ENCODE results near the gene PGAP1.

DNA sequence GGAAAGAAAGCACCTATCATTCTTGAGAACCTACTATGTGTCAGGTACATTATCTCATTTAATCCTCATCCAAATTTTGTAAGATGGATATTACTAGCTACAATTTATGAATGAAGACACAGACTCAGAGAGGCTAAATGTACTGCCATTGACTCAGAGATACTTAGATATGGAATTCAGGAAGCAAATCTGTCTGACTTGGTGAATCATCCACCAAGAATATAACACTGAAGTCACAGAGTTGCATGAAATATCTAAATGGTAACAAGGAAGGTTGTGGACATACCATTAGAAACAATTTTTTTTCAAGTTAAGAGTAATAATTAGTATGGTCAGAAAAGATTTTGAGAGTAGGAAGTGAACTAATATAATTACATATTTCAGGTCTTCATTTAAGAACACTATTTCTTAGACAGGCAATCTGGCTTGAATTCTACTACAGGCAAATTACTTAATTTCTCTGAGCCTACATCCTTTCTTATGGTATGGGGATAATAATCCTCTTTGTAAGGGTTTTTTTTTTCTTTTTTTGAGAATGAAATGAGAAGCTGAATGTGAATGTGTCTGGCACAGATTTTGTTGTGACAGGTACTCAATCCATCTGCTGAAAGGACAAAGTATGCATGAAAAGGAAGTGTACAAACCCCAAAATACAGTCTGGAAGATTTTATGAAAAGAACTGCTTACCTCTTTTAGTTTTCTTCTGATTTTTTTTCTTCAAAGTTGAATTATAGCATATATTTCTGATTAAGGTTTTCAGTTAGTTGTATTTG is 102.6 kb downstream of the PGAP1 start:
- no peak for TF ChIP-seq NR1H2 (CRISPR knock-in tag; IDR thresholded peaks at IDR 0.05)
- TF ChIP-seq, protein P1, sequence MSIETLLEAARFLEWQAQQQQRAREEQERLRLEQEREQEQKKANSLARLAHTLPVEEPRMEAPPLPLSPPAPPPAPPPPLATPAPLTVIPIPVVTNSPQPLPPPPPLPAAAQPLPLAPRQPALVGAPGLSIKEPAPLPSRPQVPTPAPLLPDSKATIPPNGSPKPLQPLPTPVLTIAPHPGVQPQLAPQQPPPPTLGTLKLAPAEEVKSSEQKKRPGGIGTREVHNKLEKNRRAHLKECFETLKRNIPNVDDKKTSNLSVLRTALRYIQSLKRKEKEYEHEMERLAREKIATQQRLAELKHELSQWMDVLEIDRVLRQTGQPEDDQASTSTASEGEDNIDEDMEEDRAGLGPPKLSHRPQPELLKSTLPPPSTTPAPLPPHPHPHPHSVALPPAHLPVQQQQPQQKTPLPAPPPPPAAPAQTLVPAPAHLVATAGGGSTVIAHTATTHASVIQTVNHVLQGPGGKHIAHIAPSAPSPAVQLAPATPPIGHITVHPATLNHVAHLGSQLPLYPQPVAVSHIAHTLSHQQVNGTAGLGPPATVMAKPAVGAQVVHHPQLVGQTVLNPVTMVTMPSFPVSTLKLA (conservative IDR thresholded peaks at IDR 0.05) = no peak
- TF ChIP-seq, protein P2, sequence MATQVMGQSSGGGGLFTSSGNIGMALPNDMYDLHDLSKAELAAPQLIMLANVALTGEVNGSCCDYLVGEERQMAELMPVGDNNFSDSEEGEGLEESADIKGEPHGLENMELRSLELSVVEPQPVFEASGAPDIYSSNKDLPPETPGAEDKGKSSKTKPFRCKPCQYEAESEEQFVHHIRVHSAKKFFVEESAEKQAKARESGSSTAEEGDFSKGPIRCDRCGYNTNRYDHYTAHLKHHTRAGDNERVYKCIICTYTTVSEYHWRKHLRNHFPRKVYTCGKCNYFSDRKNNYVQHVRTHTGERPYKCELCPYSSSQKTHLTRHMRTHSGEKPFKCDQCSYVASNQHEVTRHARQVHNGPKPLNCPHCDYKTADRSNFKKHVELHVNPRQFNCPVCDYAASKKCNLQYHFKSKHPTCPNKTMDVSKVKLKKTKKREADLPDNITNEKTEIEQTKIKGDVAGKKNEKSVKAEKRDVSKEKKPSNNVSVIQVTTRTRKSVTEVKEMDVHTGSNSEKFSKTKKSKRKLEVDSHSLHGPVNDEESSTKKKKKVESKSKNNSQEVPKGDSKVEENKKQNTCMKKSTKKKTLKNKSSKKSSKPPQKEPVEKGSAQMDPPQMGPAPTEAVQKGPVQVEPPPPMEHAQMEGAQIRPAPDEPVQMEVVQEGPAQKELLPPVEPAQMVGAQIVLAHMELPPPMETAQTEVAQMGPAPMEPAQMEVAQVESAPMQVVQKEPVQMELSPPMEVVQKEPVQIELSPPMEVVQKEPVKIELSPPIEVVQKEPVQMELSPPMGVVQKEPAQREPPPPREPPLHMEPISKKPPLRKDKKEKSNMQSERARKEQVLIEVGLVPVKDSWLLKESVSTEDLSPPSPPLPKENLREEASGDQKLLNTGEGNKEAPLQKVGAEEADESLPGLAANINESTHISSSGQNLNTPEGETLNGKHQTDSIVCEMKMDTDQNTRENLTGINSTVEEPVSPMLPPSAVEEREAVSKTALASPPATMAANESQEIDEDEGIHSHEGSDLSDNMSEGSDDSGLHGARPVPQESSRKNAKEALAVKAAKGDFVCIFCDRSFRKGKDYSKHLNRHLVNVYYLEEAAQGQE (IDR thresholded peaks at IDR 0.05; ENCODE audit: borderline replicate concordance) = no peak
- TF ChIP-seq, protein P2 (CRISPR knock-in tag; IDR thresholded peaks at IDR 0.05; ENCODE audit: low read depth) = no peak
